ENCODE measurements around the gene IL3. TPM values are rescaled to one million over a fixed set of nuclear protein-coding genes. Genes with fewer than 3 reads are reported as not detected.

Gene IL3
- total and polyA plus RNA-seq, 2 of the 4 experiments (the other 2 are of a cell fraction) = not detected

GRCh38 chr5:132050136-132050535 is 10.3 kb upstream of the IL3 start:
- Histone ChIP-seq H2AFZ (replicated peaks; ENCODE audit: low read length, poor library complexity) (no peak overlapping the region), H3K18ac (ENCODE audit: low read depth, low read length) (no peak overlapping the region), H3K27me3 (ENCODE audit: control insufficient read depth, insufficient read depth, low read length) (peaks cover 41% of the 10 kb centered on the region), H4K91ac (ENCODE audit: insufficient read depth, low read depth, low read length) (no peak overlapping the region), H3K4ac (ENCODE audit: low read depth, low read length) (no peak overlapping the region), H3K4me3 (ENCODE audit: insufficient read depth, low read depth, low read length) (no peak overlapping the region), H4K5ac (ENCODE audit: low read depth, low read length) (no peak overlapping the region), H2AK9ac (replicated peaks; ENCODE audit: low read depth, low read length, poor library complexity) (no peak overlapping the region), H3K9me3 (ENCODE audit: control insufficient read depth, insufficient read depth, low read length) (no peaks in the 10 kb centered on the region), H2BK15ac (ENCODE audit: low read depth, low read length) (no peak overlapping the region), H3K9me1 (ENCODE audit: insufficient read depth, low read length) (no peaks in the 10 kb centered on the region), H2BK20ac (ENCODE audit: low read depth, low read length) (no peak overlapping the region), H3K4me2 (ENCODE audit: low read depth, low read length) (no peak overlapping the region), H3K4me1 (ENCODE audit: control insufficient read depth, insufficient read depth, low read length) (no peaks in the 10 kb centered on the region), H4K20me1 (ENCODE audit: insufficient read depth, low read length) (no peaks in the 10 kb centered on the region), H2BK5ac (ENCODE audit: low read depth, low read length, poor library complexity, severe bottlenecking) (no peak overlapping the region), H3K23ac (ENCODE audit: low read depth, low read length) (no peak overlapping the region), H2AK5ac (ENCODE audit: low read depth, low read length) (no peak overlapping the region), H3K56ac (ENCODE audit: extremely low read depth, insufficient read depth, low read length) (no peak overlapping the region), H3K9ac (ENCODE audit: low read depth, low read length) (no peak overlapping the region), H3K27ac (ENCODE audit: insufficient read depth, low read length) (no peak overlapping the region), H3K14ac (replicated peaks; ENCODE audit: low read depth, low read length) (no peak overlapping the region), H4K8ac (ENCODE audit: low read depth in 2 of 2, low read length in 2 of 2) (no peak overlapping the region), H2BK120ac (ENCODE audit: low read depth, low read length) (no peak overlapping the region), H3K79me1 (ENCODE audit: low read depth in 1 of 2, low read length in 2 of 2) (no peaks in the 10 kb centered on the region), H3K36me3 (ENCODE audit: control insufficient read depth, insufficient read depth, low read length) (no peaks in the 10 kb centered on the region)
- ATAC-seq (ENCODE audit: low read depth) (no peak), DNase-seq (no peak)
- dilution Hi-C loops (cut with HindIII; ENCODE audit: low sequenced_read_pairs, unreplicated experiment) (no loop called here), in situ Hi-C loops (cut with MboI; ENCODE audit: low sequenced_read_pairs) (no loop called here), intact Hi-C loops (cut with micrococcal nuclease) (no loop called here)
- POLR2A ChIA-PET (ENCODE audit: unreplicated experiment) = no interaction called here
- no TSS peak for BruUV-seq (replicated peaks)
- 58% methylated on average over 2 of the region's 5 CpGs; no CpG with 5 or more reads in 1 of the 2 experiments for WGBS, 2 experiments (ENCODE audit: extremely low coverage in 2 of 2, insufficient read length in 1 of 2)
- TF ChIP-seq MXI1 (IDR thresholded peaks at IDR 0.05; ENCODE audit: borderline replicate concordance, low read depth, low read length) = no peak
- no peak for TF ChIP-seq NFE2L2 (IDR thresholded peaks at IDR 0.05; ENCODE audit: low read depth, low read length)
- TF ChIP-seq ELK1 (IDR thresholded peaks at IDR 0.05; ENCODE audit: borderline replicate concordance, low read depth, low read length) = no peak
- TF ChIP-seq CHD1 (IDR thresholded peaks at IDR 0.05; ENCODE audit: low read depth, low read length) = no peak
- TF ChIP-seq CEBPB (IDR thresholded peaks at IDR 0.05; ENCODE audit: low read depth, low read length) = no peak
- TF ChIP-seq MAZ (IDR thresholded peaks at IDR 0.05; ENCODE audit: borderline replicate concordance, low read depth, low read length) = no peak
- no peak for TF ChIP-seq RAD21 (IDR thresholded peaks at IDR 0.05; ENCODE audit: low read length)
- TF ChIP-seq MAFK (IDR thresholded peaks at IDR 0.05; ENCODE audit: low read depth, low read length) = no peak
- no peak for TF ChIP-seq SMC3 (IDR thresholded peaks at IDR 0.05; ENCODE audit: low read depth, low read length)
- TF ChIP-seq RFX5 (IDR thresholded peaks at IDR 0.05; ENCODE audit: low read depth, low read length) = no peak
- no peak for TF ChIP-seq CTCF (conservative IDR thresholded peaks at IDR 0.05; ENCODE audit: low read depth, low read length)
- TF ChIP-seq POLR2A (IDR thresholded peaks at IDR 0.05; ENCODE audit: low read depth, low read length) = no peak
- TF ChIP-seq RCOR1 (IDR thresholded peaks at IDR 0.05; ENCODE audit: insufficient replicate concordance, low read length) = no peak
- CTCF ChIA-PET = interaction anchor here (1.0 kb wide), 1 partner anchor 13 kb away, joined by 3 read pairs; no protein-coding TSS in a partner anchor
